ENCODE results near the gene OR52E5.

OR52E5 gene

DNA sequence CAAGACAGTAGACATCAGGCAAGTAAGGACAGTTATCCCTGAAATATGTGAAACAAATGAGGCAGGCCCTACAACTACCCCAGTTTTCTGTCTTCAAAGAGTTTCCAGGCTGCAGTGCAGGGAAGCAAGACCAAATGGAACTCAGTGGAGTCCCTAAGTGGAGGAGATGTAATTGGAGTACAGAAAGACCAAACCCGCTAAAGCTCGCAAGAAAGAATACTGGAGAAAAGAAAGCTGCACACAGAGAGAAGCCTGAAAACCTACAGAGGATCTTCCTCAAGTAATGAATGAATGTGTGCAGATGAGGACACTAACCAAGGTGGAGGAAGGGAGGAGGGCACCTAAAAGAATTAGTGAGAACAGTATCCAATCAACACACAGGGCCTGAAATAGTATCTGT, 47.7 kb downstream of the OR52E5 start:
- TF ChIP-seq SPI1 (IDR thresholded peaks at IDR 0.05; ENCODE audit: borderline replicate concordance, low read depth) (no peak), POLR2AphosphoS5 (IDR thresholded peaks at IDR 0.05; ENCODE audit: low read depth) (no peak), CTCF (IDR thresholded peaks at IDR 0.05; ENCODE audit: insufficient read depth, low read length) (no peak), GABPA (IDR thresholded peaks at IDR 0.05; ENCODE audit: low read depth) (no peak)
- TF ChIP-seq, protein P1, sequence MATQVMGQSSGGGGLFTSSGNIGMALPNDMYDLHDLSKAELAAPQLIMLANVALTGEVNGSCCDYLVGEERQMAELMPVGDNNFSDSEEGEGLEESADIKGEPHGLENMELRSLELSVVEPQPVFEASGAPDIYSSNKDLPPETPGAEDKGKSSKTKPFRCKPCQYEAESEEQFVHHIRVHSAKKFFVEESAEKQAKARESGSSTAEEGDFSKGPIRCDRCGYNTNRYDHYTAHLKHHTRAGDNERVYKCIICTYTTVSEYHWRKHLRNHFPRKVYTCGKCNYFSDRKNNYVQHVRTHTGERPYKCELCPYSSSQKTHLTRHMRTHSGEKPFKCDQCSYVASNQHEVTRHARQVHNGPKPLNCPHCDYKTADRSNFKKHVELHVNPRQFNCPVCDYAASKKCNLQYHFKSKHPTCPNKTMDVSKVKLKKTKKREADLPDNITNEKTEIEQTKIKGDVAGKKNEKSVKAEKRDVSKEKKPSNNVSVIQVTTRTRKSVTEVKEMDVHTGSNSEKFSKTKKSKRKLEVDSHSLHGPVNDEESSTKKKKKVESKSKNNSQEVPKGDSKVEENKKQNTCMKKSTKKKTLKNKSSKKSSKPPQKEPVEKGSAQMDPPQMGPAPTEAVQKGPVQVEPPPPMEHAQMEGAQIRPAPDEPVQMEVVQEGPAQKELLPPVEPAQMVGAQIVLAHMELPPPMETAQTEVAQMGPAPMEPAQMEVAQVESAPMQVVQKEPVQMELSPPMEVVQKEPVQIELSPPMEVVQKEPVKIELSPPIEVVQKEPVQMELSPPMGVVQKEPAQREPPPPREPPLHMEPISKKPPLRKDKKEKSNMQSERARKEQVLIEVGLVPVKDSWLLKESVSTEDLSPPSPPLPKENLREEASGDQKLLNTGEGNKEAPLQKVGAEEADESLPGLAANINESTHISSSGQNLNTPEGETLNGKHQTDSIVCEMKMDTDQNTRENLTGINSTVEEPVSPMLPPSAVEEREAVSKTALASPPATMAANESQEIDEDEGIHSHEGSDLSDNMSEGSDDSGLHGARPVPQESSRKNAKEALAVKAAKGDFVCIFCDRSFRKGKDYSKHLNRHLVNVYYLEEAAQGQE (IDR thresholded peaks at IDR 0.05; ENCODE audit: insufficient replicate concordance, low read depth): no peak
- no peak overlapping the region for H3K27ac ChIP-seq (replicated peaks)
- DNase-seq (ENCODE audit: low read depth in 1 of 2, low spot score in 1 of 2): no peak
- no peak overlapping the region for H3K4me3 ChIP-seq (replicated peaks; ENCODE audit: insufficient read depth, low read length)
- H3K27me3 ChIP-seq (ENCODE audit: insufficient read depth, poor library complexity, severe bottlenecking): peaks cover 7% of the 10 kb centered on the region

DNA sequence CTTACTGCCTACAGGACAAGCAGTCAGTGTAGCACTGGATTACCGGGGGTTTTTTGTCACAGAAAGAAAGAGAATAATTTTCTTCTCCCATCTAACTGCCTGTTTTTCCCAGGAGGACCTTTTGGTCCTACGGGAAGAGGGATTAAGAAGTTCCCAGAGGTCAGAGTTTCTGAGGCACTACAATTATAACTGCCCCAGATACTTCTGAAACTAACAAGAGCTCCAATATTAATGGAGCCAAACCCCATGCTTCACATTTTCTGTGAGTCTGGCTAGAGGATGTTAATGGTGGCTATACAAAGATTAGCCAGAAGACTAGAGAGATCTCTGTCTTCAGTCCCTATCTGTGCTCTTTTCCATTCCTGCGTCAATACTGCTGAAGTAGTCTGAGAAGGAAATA, 48.9 kb downstream of the OR52E5 start, which contains the start of gene OR56A3:
Gene OR56A3, plus strand, starts transcription at position 301 of the 400 bp plus-strand sequence. CDS start 5,096 bp downstream, outside the sequence.
- H3K4me3 ChIP-seq (replicated peaks; ENCODE audit: insufficient read depth, low read length): no peak within 1 kb of the TSS
- no peak for DNase-seq (ENCODE audit: low read depth in 1 of 2, low spot score in 1 of 2)
- H3K27ac ChIP-seq (replicated peaks): no peak within 1 kb of the TSS
- peaks cover 7% of the 10 kb centered on the region for H3K27me3 ChIP-seq (ENCODE audit: insufficient read depth, poor library complexity, severe bottlenecking)
- TF ChIP-seq GABPA (IDR thresholded peaks at IDR 0.05; ENCODE audit: low read depth) (no peak), CTCF (IDR thresholded peaks at IDR 0.05; ENCODE audit: insufficient read depth, low read length) (no peak), POLR2AphosphoS5 (IDR thresholded peaks at IDR 0.05; ENCODE audit: low read depth) (no peak), SPI1 (IDR thresholded peaks at IDR 0.05; ENCODE audit: borderline replicate concordance, low read depth) (no peak)
- TF ChIP-seq, protein P1 (IDR thresholded peaks at IDR 0.05; ENCODE audit: insufficient replicate concordance, low read depth): no peak

All from HL-60 (cell line).